Ramos (cell line): ENCODE measurements around the gene OR10G2.
"Not testable (repeated sequence)": the region's sequence is repeated elsewhere in the genome, so short reads cannot be mapped to it uniquely, and the experiment has no call there.

Experiments
- in situ Hi-C: fragments of 300-500 bp; cut with MboI; formaldehyde crosslinking; loops from one replicate; pipeline ENCODE4 v1.14.3; 2022; ENCODE audit warnings: low sequenced_read_pairs; ENCODE audit not compliant: unreplicated experiment

OR10G2 gene

DNA sequence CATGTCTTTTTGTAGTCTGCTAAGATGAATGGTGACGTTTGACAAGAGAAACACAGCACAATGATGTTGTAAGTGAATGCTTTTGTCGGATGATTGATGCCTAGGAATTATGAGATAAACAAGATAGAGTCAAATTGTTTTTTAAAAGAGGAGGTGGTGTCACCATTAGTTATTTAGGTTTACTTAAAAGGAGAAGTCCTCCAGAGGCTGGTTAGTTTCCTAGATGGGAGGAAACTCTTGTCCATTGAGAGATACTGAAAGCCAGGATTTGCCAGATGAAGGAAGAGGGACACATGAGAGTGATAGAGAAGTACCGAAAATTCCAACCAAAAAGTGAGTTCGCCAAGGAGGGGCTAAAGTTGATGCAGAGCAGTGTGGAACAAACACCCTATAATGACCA, at the start of gene OR10G2:
TSS of gene OR10G2 (minus strand) at position 101 of the 400 bp plus-strand sequence. CDS start at position 3, 98 bp downstream.
- in situ Hi-C loops = no loop called here

- in situ Hi-C loops = no loop called here
These were observed 45.3 kb upstream of the OR10G2 start for GRCh38 chr14:21680072-21680471.

DNA sequence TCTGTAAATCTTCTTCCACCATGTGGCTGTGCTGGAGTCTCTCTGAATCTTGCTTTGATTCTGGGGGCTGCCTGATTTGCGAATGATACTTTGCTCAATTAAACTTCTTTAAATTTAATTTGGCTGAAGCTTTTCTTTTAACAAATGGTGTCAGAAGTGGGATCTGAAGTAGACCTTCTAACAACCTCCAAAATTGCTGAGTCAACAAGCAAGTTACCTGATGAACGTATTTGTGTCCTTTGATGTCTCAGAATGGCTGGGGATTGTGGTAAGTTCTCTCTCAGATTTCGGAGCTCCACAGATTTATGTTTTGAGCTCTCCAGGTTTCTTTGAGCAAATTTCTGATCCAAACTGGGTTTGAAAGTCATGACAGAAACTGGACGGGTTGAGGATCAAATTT, 40.8 kb upstream of the OR10G2 start:
- in situ Hi-C loops = no loop called here

DNA sequence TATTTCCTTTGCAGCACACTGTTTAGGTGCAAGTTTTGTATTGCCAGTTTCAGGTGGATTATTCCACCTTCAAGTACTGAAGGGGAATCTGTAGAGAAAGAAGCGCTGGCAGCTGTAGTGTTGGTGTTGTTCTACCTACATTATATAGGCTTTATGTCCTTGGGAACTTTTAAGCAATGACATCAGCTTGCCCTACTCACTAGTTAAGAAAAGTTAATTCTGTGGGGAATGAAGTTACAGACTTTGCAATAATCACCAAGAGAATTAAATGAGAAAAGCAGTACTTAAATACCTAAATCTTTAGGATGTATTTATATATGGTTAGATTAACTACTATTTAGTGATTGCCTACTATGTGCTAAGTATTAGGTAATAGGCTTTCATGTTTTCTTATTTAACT, 39.0 kb upstream of the OR10G2 start, which contains the start of gene OR4E1:
TSS of gene OR4E1 (minus strand) at position 101 of the 400 bp plus-strand sequence. CDS start 2,883 bp downstream, outside the sequence.
- in situ Hi-C loops = no loop called here

- in situ Hi-C loops = no loop called here
These were observed 37.4 kb upstream of the OR10G2 start for GRCh38 chr14:21672116-21672515.

DNA sequence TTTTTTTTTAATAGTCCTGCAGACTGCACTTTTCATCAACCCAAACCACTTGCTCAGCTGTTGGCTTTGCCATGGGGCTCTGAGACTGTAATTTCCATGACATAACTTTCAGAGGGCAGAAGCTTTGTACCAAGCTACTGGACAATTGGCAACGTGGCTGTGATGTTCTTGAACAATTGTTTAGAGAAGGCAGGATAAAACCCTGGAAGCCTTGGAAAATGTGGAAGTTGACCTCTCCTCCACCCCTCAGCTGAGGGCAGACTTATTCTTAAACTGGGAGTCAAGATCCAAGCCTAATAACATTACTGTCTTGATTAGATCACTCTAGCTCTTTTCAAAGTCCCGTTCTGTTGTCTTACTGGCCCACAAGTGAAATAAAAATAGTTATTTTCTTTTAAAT, 36.6 kb upstream of the OR10G2 start:
- in situ Hi-C loops = no loop called here

- in situ Hi-C loops = no loop called here
These were observed 34.5 kb upstream of the OR10G2 start for GRCh38 chr14:21669284-21669683.

DNA sequence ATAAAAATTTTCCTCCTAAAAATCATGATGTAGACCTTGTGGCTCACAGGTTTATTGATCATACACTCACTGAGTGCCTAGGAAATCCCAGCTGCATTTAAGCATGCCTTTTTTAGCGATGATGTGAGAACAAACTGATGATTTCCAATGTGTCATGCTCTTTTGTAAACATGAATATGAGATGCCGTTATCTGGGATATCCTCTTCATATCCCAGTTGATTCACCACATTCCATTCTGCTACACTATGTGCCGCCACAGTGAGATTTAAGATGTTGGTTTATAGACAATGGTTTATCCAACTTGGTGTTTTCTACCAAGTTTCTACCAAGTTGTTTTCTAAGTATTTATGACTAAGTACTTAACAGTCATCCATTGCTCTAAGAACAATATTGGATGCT, 33.6 kb upstream of the OR10G2 start:
- in situ Hi-C loops = no loop called here

DNA sequence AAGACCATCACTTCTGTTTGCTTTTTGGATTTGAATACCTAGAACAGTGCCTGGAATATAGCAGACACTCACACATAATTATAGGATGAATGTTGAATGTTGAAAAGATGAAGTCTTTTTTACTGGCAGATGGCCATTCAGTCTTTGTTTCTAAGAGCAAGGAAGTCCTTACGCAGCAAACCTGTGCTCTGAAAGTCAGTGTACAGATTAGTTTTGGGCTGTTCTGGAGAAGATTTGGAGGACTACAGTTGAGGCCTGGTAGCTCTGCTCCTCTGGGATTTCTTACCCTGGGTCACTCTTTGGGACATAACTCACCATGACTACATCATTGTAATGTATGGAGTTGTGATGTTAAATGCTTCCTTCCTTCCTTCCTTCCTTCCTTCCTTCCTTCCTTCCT, 22.2 kb upstream of the OR10G2 start:
- in situ Hi-C loops = no loop called here

DNA sequence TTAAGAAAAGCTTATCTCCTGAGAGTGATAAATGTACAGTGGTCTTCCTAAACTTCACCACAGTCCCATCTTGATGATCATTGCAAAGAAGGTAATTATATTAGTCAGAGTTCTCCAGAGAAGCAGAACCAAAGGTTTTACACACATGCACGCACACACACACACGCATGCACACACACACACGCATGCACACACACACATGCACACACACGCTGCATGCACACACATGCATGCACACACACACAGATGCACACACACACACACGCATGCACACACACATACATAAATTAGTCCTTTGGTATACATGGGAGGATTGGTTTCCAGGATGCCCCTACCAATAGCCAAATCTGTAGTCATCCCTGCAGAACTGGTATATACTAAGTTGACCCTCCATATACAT, 19.5 kb upstream of the OR10G2 start:
- in situ Hi-C loops = no loop called here

DNA sequence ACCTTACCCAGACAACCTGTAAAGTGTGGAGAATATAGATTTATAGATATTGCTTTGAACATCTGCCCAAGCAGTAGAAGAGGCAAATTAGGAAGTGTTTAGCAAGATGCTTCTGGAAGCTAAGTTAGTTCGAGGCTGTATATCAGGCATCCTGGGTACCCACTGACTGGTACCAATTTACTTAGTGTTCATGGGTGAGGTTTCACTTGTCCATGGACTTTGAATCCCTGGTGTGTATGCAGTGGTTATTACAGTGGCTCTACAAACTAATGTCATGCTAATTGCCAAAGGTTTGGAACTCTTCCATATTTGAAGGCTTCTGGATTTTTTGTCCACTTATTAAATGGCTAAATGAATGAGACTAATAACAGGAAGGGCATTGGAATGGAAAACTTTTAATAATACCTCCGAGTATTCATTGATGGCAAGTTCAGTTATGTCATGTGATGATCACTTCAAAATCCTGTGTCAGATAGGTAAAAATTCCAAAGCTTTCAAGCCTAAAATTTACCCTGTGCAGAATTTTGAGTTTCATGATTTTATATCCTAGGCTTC, 18.7 kb upstream of the OR10G2 start, which contains the start of gene OR4E2:
TSS of gene OR4E2 (plus strand) at position 505 of the 555 bp plus-strand sequence. CDS start 11,248 bp downstream, outside the sequence.
- in situ Hi-C loops = no loop called here

DNA sequence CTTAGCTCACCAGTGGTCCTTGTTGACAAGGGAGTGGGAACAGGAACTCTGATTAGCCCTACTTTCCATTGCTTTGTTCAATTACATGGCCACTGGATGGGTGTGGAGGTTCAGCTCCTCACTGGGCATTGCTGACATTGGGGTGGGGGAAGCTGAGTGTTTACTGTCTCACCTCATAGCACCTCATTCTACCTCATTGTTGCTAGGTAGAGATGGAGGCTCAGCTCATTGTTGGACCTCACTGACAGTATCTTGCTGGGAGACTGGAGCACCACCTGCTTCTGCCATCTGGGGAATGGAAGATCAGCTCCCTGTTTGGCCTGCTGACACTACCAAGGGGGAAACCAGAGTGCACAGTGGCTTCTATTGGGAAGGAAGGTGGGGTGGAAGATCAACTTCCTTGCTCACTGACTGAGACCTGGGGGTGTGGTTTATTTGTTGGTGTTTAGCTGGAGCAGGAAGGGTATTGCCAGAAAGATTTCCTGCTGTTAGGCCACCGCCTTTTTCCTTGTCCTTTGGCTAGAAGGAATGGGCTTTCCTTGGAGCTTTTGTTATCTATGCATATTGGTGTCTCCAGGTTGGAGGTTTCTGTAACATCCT, 17.6 kb upstream of the OR10G2 start:
- in situ Hi-C loops = no loop called here

GRCh38 chr14:21647380-21647779, 12.6 kb upstream of the OR10G2 start:
- in situ Hi-C loops = no loop called here

GRCh38 chr14:21643407-21643806, 8.7 kb upstream of the OR10G2 start:
- in situ Hi-C loops = no loop called here

DNA sequence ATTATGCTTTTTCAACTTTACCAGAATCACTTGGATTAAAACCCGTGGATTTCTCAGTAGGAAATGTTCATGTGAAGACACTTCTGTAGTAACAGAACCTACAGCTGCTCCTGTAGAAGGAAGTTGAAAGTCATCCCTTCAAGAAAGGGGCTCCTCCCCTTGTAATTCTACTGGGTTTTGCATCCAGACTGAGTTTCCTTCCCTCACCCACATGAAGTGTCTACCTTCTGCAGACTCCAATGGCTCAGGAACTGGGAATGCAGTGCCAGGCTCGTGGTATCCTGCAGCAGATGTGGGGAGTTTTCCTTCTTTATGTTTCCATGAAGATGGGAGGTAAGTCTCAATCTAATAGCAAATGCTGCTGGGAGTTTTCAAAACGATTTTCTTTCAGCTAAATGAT, 7.9 kb upstream of the OR10G2 start:
- in situ Hi-C loops = no loop called here

DNA sequence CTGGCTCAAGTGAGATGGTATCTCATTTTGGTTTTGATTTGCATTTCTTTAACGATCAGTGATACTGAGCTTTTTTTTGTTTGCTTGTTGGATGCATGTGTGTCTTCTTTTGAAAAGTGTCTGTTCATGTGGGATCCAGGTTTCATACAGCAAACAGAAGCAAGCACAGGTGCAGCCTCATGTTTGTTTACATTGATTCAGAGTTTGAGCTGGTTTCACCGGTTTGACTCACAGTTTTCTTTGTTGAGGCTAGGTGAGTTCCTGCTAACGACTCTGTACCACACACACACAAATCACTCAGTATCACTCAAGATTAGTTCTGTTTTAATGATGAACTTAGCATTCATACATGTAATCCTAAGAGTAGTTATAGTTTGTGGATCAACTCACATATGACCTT, 3.7 kb downstream of the OR10G2 start:
- in situ Hi-C loops = no loop called here

- in situ Hi-C loops = not testable (repeated sequence)
These were observed 4.2 kb downstream of the OR10G2 start for GRCh38 chr14:21630503-21630902.

GRCh38 chr14:21626491-21627230, 8.1 kb downstream of the OR10G2 start:
- in situ Hi-C loops = no loop called here

DNA sequence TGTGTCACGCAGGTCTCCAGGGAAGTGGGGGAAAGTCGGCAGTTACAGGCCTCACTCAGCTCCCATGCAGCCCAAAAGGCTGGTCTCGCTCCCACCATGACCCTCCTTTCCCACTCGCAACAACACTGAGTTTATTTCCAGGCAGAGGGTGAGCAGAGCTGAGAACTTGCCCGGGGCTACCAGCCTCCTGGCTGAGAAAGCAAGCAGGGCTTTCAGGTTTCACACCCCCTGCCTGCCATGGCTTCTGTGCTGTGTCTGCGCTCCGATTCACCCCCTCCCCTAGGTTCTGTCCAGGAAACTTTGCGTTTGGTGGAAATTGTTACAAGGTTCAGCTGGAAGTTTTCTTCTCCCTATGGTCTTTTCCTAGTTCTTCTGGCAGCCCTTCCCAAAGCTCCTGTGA, 17.1 kb downstream of the OR10G2 start:
- in situ Hi-C loops = no loop called here

GRCh38 chr14:21614240-21614639, 20.5 kb downstream of the OR10G2 start:
- in situ Hi-C loops = no loop called here

GRCh38 chr14:21612324-21612723, 22.4 kb downstream of the OR10G2 start:
- in situ Hi-C loops = no loop called here
